A549 treated with AZD9567 at 1 μM for 4 hours (cell line): ENCODE data around the gene PLP1. TPM values are rescaled to one million over a fixed set of nuclear protein-coding genes. Genes with fewer than 3 reads are reported as not detected.

ENCODE experiments used
- total RNA-seq: library from RNA; stranded (reverse); fragments of 200-300 nt; extraction: Qiagen RNA extraction; gene quantifications from 5 replicates; pipeline ENCODE4 v1.2.3, GENCODE V29; 2022; ENCODE audit not compliant: insufficient read depth

PLP1 gene, protein sequence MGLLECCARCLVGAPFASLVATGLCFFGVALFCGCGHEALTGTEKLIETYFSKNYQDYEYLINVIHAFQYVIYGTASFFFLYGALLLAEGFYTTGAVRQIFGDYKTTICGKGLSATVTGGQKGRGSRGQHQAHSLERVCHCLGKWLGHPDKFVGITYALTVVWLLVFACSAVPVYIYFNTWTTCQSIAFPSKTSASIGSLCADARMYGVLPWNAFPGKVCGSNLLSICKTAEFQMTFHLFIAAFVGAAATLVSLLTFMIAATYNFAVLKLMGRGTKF
- 0.06 TPM in 1 of 5 replicates, not detected in the others for total RNA-seq

GRCh38 chrX:103776546-103776945 lies at the start of gene PLP1:
TSS of gene PLP1 (plus strand) at chrX:103776840. CDS start at chrX:103776996, 156 bp downstream.

DNA sequence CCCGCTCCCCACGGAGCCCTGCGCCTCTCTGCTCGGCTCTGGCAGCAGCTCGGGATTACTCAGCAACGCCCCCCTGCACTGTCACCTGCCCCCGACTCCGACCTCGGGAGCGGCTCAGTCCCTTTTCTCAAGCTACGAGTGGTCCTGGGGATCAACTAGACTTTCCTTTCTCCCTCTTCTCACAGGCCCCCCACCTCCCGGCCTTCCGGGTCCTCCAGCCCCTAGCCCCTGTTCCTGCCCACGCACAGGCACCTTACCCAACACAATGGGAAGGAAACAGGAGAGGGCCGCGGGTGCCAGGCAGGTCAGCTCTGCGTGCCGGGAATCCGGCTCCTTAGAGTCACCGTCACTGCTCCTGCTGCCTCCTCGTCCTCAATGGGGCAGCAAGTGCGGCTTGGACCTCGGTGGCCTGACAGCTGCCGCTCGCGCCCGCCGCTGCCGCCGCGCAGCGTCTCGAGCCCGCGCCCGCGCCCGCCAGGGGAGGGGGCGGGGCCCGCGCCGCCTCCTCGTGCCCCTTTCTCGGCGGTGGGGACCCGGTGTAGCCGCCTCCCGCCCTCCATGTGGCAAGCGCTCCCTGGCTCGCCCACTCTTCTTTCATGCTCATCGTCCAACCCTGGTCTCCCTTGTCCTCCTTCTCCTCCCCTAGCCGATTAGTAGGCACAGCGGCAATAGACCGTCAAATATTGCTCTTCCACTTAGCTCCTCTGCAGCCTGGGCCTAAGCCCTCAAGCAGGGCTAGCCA lies 55.3 kb downstream of the PLP1 start, which contains the start of gene RAB9B:
TSS of gene RAB9B (minus strand) at position 455 of the 742 bp plus-strand sequence. CDS start 6,473 bp downstream, outside the sequence.

Other genes with a start within 250 kb of the PLP1 start
- gene TCEAL4, start 191.3 kb upstream of the PLP1 start, total RNA-seq = 106 to 129 TPM (median 114 TPM) in 5 replicates
- 8.3 to 16.4 TPM (median 14.5 TPM) in 5 replicates for gene TCEAL3, start 168.9 kb upstream of the PLP1 start, total RNA-seq
- gene TCEAL1, start 147.9 kb upstream of the PLP1 start, total RNA-seq = 24.1 to 38.5 TPM (median 32.0 TPM) in 5 replicates
- gene MORF4L2, start 90.1 kb upstream of the PLP1 start, total RNA-seq = 409 to 1,007 TPM (median 452 TPM) in 5 replicates
- gene TMEM31, start 65.9 kb upstream of the PLP1 start, total RNA-seq = 0.12 to 0.13 TPM in 2 of 5 replicates, not detected in the others
- 0.02 to 0.05 TPM in 2 of 5 replicates, not detected in the others for gene RAB9B, start 55.4 kb downstream of the PLP1 start, total RNA-seq
- gene TMSB15B, start 185.8 kb downstream of the PLP1 start, total RNA-seq = 6.0 to 8.3 TPM (median 6.7 TPM) in 5 replicates
- gene H2BW1, start 236.9 kb downstream of the PLP1 start, total RNA-seq = not detected in 5 replicates